ENCODE data around the gene PPM1E. TPM values are rescaled to one million over a fixed set of nuclear protein-coding genes. Genes with fewer than 3 reads are reported as not detected.
A peak's percentile ranks its signal among the peaks of the same experiment; 100 is the strongest.

The PPM1E gene
- total RNA-seq, 4 donors from 2014 or later = under 0.01 to 0.42 TPM; not detected in 2

DNA sequence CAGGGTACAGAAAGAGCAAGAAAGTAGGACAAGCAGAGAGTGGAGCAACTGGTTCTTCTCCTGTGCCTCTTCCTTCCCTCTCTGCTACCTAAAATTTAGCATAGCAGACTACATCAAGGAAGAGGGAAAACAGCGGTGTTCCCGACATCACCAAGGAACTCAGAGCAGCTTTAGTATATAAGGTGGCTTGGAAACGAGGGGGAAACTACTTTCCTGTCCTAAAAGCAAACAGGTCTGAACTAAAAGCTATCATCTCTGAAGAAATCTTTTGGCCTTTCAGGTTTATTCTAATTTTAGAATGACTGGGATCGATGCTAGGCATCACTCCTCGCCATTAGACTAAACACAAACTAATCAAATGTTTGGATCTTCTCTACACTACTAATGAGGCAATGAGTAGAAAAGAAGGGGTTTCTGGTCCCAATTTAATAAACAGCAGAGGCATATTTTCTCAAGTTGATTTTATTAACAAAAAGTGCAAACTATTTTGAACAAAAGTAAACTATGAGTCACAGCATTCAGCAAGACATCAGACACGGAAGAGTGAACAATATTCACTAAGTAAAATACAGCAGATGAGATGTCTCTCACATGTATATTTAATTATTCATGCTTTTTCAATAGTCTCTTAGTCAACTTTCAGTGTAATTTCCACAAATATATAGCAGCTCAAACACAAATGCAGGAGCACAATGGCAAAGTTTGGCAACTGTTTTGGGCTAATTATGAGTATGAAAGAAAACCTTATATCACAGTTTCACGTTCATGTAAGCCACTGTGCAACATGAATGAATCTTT is 242.3 kb downstream of the PPM1E start:
- Histone ChIP-seq H3K9me3 (no peaks in the 10 kb centered on the region), H3K36me3 (peaks cover 0 to 24% (median 0%) of the 10 kb centered on the region in 3 donors), H3K27ac (no peak overlapping the region), H3K4me1 (peaks cover 0 to 22% (median 3%) of the 10 kb centered on the region in 4 donors), H3K4me3 (no peak overlapping the region), H3K27me3 (no peaks in the 10 kb centered on the region)
- no peak for DNase-seq (ENCODE audit: low spot score in 2 of 2)
- WGBS, 2 donors = 69 to 72% methylated on average over 7 of the region's 7 CpGs
- TF ChIP-seq, protein P1, sequence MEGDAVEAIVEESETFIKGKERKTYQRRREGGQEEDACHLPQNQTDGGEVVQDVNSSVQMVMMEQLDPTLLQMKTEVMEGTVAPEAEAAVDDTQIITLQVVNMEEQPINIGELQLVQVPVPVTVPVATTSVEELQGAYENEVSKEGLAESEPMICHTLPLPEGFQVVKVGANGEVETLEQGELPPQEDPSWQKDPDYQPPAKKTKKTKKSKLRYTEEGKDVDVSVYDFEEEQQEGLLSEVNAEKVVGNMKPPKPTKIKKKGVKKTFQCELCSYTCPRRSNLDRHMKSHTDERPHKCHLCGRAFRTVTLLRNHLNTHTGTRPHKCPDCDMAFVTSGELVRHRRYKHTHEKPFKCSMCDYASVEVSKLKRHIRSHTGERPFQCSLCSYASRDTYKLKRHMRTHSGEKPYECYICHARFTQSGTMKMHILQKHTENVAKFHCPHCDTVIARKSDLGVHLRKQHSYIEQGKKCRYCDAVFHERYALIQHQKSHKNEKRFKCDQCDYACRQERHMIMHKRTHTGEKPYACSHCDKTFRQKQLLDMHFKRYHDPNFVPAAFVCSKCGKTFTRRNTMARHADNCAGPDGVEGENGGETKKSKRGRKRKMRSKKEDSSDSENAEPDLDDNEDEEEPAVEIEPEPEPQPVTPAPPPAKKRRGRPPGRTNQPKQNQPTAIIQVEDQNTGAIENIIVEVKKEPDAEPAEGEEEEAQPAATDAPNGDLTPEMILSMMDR (IDR thresholded peaks at IDR 0.05) = no peak
- TF ChIP-seq EP300 (IDR thresholded peaks at IDR 0.05) = no peak
- TF ChIP-seq POLR2A (IDR thresholded peaks at IDR 0.05) = no peak

DNA sequence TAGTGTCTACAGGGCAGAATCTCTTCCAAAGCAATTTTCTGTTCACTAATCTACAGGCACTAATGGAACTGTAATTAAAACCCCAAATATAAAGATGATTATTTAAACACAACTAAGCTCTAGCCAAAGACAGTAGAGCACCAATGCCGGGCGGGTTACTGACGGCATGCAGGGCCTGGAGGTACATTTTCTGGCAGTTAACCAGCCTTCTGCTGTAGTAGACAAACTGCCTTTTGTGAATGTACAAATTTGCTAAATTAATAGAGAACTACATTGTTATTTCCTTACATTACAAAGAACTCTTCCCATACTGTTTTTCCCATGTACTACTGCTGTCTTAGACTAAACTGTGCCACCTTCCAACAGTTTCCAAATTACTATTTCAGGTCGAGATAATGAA is 243.2 kb downstream of the PPM1E start:
- Histone ChIP-seq H3K4me1 (peaks cover 0 to 22% (median 3%) of the 10 kb centered on the region in 4 donors), H3K27ac (no peak overlapping the region), H3K9me3 (no peaks in the 10 kb centered on the region), H3K4me3 (no peak overlapping the region), H3K36me3 (peaks cover 0 to 24% (median 0%) of the 10 kb centered on the region in 3 donors), H3K27me3 (no peaks in the 10 kb centered on the region)
- 60 to 65% methylated on average over 4 of the region's 4 CpGs for WGBS, 2 donors
- DNase-seq (ENCODE audit: low spot score in 2 of 2) = no peak
- TF ChIP-seq, protein P1 (IDR thresholded peaks at IDR 0.05) = no peak
- TF ChIP-seq EP300 (IDR thresholded peaks at IDR 0.05) (no peak), POLR2A (IDR thresholded peaks at IDR 0.05) (no peak)

DNA sequence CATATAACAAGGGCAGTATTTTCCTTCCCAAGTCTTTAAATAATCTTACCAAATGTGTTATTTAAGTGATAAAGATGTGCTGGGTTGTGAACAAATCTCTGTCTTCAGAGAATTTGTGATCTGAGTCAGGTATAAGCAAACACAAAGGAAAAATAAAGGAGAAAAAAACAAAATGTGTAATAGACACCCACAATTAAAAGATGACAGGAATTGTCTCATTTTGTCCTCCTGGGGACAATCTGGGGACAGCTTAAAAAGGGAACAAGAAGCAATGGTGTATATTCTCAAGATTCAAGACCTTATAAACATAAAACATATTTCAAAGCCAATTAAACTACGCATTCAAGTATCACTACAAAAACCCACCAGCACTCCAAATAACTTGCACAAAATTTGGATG is 243.8 kb downstream of the PPM1E start:
- no peaks in the 10 kb centered on the region for H3K9me3 ChIP-seq
- peaks cover 0 to 23% (median 3%) of the 10 kb centered on the region in 4 donors for H3K4me1 ChIP-seq
- WGBS, 2 donors = 92 to 95% methylated on average over 1 of the region's 1 CpG
- no peak for TF ChIP-seq POLR2A (IDR thresholded peaks at IDR 0.05)
- H3K36me3 ChIP-seq = peaks cover 0 to 24% (median 0%) of the 10 kb centered on the region in 3 donors
- no peak overlapping the region for H3K27ac ChIP-seq
- H3K4me3 ChIP-seq = no peak overlapping the region
- no peak for DNase-seq (ENCODE audit: low spot score in 2 of 2)
- no peaks in the 10 kb centered on the region for H3K27me3 ChIP-seq

DNA sequence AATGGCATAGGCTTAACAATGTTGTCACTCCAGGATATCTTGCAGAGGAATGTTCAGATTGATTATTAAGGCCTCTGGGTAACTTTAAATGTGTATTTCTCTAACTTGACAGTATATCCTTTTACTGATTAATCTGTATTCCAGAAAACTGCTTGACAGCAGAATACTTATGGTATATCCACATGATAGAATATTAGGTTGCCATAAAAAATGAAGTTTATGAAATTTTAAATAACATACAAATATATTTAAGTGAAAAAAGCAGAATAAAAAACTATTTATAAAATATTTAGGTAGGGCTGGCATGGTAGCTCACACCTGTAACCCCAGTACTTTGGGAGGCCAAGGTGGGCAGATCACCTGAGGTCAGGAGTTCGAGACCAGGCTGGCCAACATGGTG is 244.4 kb downstream of the PPM1E start:
- Histone ChIP-seq H3K27me3 (no peaks in the 10 kb centered on the region), H3K4me3 (no peak overlapping the region), H3K9me3 (no peaks in the 10 kb centered on the region), H3K27ac (no peak overlapping the region), H3K36me3 (peaks cover 0 to 24% (median 0%) of the 10 kb centered on the region in 3 donors), H3K4me1 (peaks cover 0 to 26% (median 3%) of the 10 kb centered on the region in 4 donors)
- WGBS, 2 donors = 88 to 100% methylated on average over 1 of the region's 1 CpG
- no peak for TF ChIP-seq EP300 (IDR thresholded peaks at IDR 0.05)
- TF ChIP-seq POLR2A (IDR thresholded peaks at IDR 0.05) = no peak
- TF ChIP-seq, protein P1 (IDR thresholded peaks at IDR 0.05) = no peak
- no peak for DNase-seq (ENCODE audit: low spot score in 2 of 2)

DNA sequence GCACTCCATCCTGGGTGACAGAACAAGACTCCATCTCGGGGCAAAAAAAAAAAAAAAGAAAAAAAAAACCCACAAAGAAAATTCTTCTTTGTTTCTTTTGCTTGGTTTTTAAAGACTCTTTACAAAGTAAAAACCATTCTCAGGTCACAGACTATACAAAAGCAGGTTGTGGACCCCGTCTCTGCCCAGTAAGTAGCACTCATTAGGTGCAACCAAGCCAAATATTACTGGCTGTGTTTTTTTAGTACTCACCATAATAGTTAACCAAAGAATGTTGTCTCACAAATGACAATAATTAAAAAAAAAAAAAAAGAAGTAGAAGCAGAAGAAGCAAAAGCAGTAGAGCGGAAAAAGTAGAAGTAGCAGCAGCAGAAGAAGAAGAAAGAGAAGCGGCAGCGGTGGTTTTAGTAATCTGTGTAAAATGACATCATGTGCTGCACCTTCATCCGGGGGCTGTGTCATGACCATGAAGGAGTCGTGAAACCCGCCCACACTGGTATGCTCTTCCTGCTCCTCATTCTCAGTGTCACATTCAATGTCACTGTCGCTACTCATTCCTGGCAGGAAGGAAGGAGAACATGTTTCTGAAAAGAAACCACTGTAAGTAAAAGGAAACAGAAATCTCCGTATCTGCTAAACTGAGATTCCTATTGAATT is 245.6 kb downstream of the PPM1E start:
- H3K4me1 ChIP-seq = peaks cover 0 to 26% (median 3%) of the 10 kb centered on the region in 4 donors
- H3K4me3 ChIP-seq = peak overlapping the region in 1 of 4 donors; percentile 17
- DNase-seq (ENCODE audit: low spot score in 2 of 2) = peak in 1 of 2 donors; percentile 34
- TF ChIP-seq, protein P1 (IDR thresholded peaks at IDR 0.05) = no peak
- peak in 1 of 2 donors; percentile 42 for TF ChIP-seq EP300 (IDR thresholded peaks at IDR 0.05)
- H3K9me3 ChIP-seq = no peaks in the 10 kb centered on the region
- WGBS, 2 donors = 37 to 43% methylated on average over 10 of the region's 10 CpGs
- H3K36me3 ChIP-seq = peaks cover 0 to 17% (median 0%) of the 10 kb centered on the region in 3 donors
- no peaks in the 10 kb centered on the region for H3K27me3 ChIP-seq
- H3K27ac ChIP-seq = peak overlapping the region in 3 of 4 donors; percentile 41 to 52 (median 50)
